HG03442 (cell line): Measurements from ENCODE around the gene ADARB2.

Source experiments
- ATAC-seq: cut with Tn5 transposase; IDR thresholded peaks from one replicate; pipeline ENCODE4 v1.9.1; 2021; ENCODE audit warnings: mild to moderate bottlenecking, moderate library complexity; ENCODE audit not compliant: unreplicated experiment

Gene ADARB2

GRCh38 chr10:1205450-1206030, 531.8 kb downstream of the ADARB2 start:
- ATAC-seq: no peak

- ATAC-seq: no peak
Measured at GRCh38 chr10:1204434-1205326, 532.6 kb downstream of the ADARB2 start.

GRCh38 chr10:1203704-1204103, 533.6 kb downstream of the ADARB2 start:
- ATAC-seq: no peak

GRCh38 chr10:1203216-1203615, 534.1 kb downstream of the ADARB2 start:
- ATAC-seq: no peak

GRCh38 chr10:1202343-1202742, 535.0 kb downstream of the ADARB2 start:
- ATAC-seq: no peak

GRCh38 chr10:1200866-1201807, 536.2 kb downstream of the ADARB2 start:
- ATAC-seq: no peak

GRCh38 chr10:1199897-1200721, 537.2 kb downstream of the ADARB2 start:
- ATAC-seq: no peak

GRCh38 chr10:1199345-1199673, 538.0 kb downstream of the ADARB2 start:
- no peak for ATAC-seq

GRCh38 chr10:1198453-1199344, 538.6 kb downstream of the ADARB2 start:
- ATAC-seq: no peak

- ATAC-seq: no peak
Measured at GRCh38 chr10:1197384-1197783, 539.9 kb downstream of the ADARB2 start.

- no peak for ATAC-seq
Measured at GRCh38 chr10:1196656-1197055, 540.7 kb downstream of the ADARB2 start.

- ATAC-seq: no peak
Measured at GRCh38 chr10:1195828-1196227, 541.5 kb downstream of the ADARB2 start.

- ATAC-seq: no peak
Measured at GRCh38 chr10:1194161-1194560, 543.2 kb downstream of the ADARB2 start.

- no peak for ATAC-seq
Measured at GRCh38 chr10:1193561-1193960, 543.8 kb downstream of the ADARB2 start.

GRCh38 chr10:1191752-1192151, 545.6 kb downstream of the ADARB2 start:
- ATAC-seq: no peak

- ATAC-seq: no peak
Measured at GRCh38 chr10:1190791-1191490, 546.4 kb downstream of the ADARB2 start.

GRCh38 chr10:1190052-1190395, 547.3 kb downstream of the ADARB2 start:
- ATAC-seq: no peak

- no peak for ATAC-seq
Measured at GRCh38 chr10:1189166-1190051, 547.9 kb downstream of the ADARB2 start.
